NB4 (cell line): ENCODE measurements around the gene CAMK4.

Source experiments
- DNase-seq: peaks from one replicate; pipeline ENCODE4 v3.0.0; 2010; ENCODE audit warnings: low read depth
- H3K4me3 ChIP-seq: one replicate; pipeline ENCODE4 v1.5.1; 2011; ENCODE audit warnings: mild to moderate bottlenecking, low read depth, low read length, moderate library complexity
- MAX ChIP-seq: IDR thresholded peaks from 2 replicates; pipeline ENCODE4 v1.6.1; 2011; ENCODE audit warnings: low read depth, low read length
- MYC ChIP-seq: IDR thresholded peaks from 2 replicates; pipeline ENCODE4 v1.6.1; 2011; ENCODE audit warnings: low read depth, low read length
- POLR2A ChIP-seq: IDR thresholded peaks from 2 replicates; pipeline ENCODE4 v1.6.1; 2011; ENCODE audit warnings: mild to moderate bottlenecking; ENCODE audit not compliant: insufficient read length; ENCODE audit errors: extremely low read depth
- TF ChIP-seq, protein P1 (sequence below): IDR thresholded peaks from one replicate; pipeline ENCODE4 v1.5.1; 2012; ENCODE audit warnings: low read depth, low read length

Gene CAMK4

DNA sequence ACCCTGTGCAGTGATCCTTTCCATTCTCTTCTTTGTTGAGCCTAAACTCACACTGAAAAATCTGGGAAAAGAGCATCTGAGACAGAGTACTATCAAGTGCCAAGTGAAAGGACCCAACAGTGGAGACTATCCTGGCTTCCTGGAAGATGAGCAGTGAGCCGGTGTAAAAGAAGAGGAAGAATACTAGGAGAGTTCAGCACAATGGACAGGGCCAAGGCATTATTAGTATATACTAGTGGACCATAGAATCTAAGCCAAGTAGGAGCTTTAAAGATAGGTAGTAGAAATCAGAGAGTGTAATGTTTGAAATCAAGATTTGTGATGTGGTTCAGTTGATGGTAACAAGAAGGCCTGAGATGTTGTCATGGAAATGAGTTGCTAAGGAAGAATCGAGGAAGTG lies 140.8 kb downstream of the CAMK4 start:
- DNase-seq, result peak; percentile 5
- no peak for TF ChIP-seq MYC
- H3K4me3 ChIP-seq, result no peak overlapping the region

GRCh38 chr5:111366388-111366787 lies 142.2 kb downstream of the CAMK4 start:
- TF ChIP-seq, protein P1, sequence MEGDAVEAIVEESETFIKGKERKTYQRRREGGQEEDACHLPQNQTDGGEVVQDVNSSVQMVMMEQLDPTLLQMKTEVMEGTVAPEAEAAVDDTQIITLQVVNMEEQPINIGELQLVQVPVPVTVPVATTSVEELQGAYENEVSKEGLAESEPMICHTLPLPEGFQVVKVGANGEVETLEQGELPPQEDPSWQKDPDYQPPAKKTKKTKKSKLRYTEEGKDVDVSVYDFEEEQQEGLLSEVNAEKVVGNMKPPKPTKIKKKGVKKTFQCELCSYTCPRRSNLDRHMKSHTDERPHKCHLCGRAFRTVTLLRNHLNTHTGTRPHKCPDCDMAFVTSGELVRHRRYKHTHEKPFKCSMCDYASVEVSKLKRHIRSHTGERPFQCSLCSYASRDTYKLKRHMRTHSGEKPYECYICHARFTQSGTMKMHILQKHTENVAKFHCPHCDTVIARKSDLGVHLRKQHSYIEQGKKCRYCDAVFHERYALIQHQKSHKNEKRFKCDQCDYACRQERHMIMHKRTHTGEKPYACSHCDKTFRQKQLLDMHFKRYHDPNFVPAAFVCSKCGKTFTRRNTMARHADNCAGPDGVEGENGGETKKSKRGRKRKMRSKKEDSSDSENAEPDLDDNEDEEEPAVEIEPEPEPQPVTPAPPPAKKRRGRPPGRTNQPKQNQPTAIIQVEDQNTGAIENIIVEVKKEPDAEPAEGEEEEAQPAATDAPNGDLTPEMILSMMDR, result no peak
- no peak for TF ChIP-seq MYC
- no peak for TF ChIP-seq POLR2A
- no peak for TF ChIP-seq MAX
- no peak for DNase-seq
- no peak overlapping the region for H3K4me3 ChIP-seq

- H3K4me3 ChIP-seq, result no peak overlapping the region
- no peak for DNase-seq
- TF ChIP-seq MAX (no peak), MYC (no peak), POLR2A (no peak)
- TF ChIP-seq, protein P1, result no peak
Observed at GRCh38 chr5:111367115-111367514, 142.9 kb downstream of the CAMK4 start.

- no peak for DNase-seq
- no peak for TF ChIP-seq POLR2A
- H3K4me3 ChIP-seq, result no peak overlapping the region
Observed at GRCh38 chr5:111372799-111373198, 148.6 kb downstream of the CAMK4 start.

- no peak for TF ChIP-seq POLR2A
- TF ChIP-seq MAX, result no peak
- no peak for TF ChIP-seq MYC
- TF ChIP-seq, protein P1, result no peak
- H3K4me3 ChIP-seq, result no peak overlapping the region
- DNase-seq, result no peak
Observed at GRCh38 chr5:111374380-111374779, 150.2 kb downstream of the CAMK4 start.

DNA sequence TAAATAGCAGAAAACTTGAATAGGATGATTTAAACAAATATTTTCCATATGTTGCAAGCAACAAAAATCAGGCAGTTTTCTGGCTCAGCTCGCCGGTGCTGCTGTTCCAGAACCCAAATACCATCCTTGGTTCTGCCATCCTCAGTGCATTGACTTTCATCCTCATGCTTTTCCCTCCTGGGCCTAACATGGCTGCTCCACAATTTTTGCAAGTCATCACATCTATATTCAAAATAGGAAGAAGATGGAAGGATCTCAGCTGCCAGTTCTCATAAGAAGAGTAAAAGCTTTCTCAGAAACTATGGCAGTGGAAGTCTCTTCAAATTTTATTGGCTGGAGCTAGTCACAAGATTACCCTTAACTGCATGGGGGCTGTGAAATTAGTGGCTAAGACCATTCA lies 151.5 kb downstream of the CAMK4 start:
- TF ChIP-seq, protein P1, result no peak
- TF ChIP-seq MYC (no peak), POLR2A (no peak), MAX (no peak)
- no peak overlapping the region for H3K4me3 ChIP-seq
- DNase-seq, result no peak

GRCh38 chr5:111377306-111377705 lies 153.1 kb downstream of the CAMK4 start:
- DNase-seq, result no peak
- no peak for TF ChIP-seq POLR2A
- TF ChIP-seq MYC, result no peak
- TF ChIP-seq, protein P1, result no peak
- H3K4me3 ChIP-seq, result no peak overlapping the region
